ENCODE measurements around the gene SND1.

GRCh38 chr7:127690337-127690736 lies 38.3 kb downstream of the SND1 start:
- TF ChIP-seq RAD21 (IDR thresholded peaks at IDR 0.05; ENCODE audit: low read depth) (no peak), TAF1 (IDR thresholded peaks at IDR 0.05; ENCODE audit: low read depth) (no peak), FOXM1 (IDR thresholded peaks at IDR 0.05; ENCODE audit: borderline replicate concordance, low read depth) (no peak), TEAD4 (IDR thresholded peaks at IDR 0.05) (no peak), YY1 (IDR thresholded peaks at IDR 0.05; ENCODE audit: low read depth) (no peak), REST (IDR thresholded peaks at IDR 0.05; ENCODE audit: low read depth) (no peak), CREB1 (IDR thresholded peaks at IDR 0.05; ENCODE audit: low read depth) (no peak), USF1 (IDR thresholded peaks at IDR 0.05) (no peak), EP300 (IDR thresholded peaks at IDR 0.05; ENCODE audit: borderline replicate concordance) (no peak), MAX (IDR thresholded peaks at IDR 0.05) (no peak), TCF12 (IDR thresholded peaks at IDR 0.05; ENCODE audit: low read depth) (no peak), EGR1 (IDR thresholded peaks at IDR 0.05) (no peak), CEBPB (IDR thresholded peaks at IDR 0.05) (no peak)

Measured in Ishikawa (cell line).